SK-N-MC (cell line): ENCODE measurements around the gene ORC3.
"Not testable (repeated sequence)": the region's sequence is repeated elsewhere in the genome, so short reads cannot be mapped to it uniquely, and the experiment has no call there.

Experiments used
- DNase-seq: peaks from one replicate; pipeline ENCODE4 v3.0.0-alpha.2; 2011; ENCODE audit warnings: low read depth, low spot score
- H3K27ac ChIP-seq: fragments of 200-600 bp; sonication (generic); 2 replicates; pipeline ENCODE4 v1.5.1; 2016; ENCODE audit warnings: mixed run types
- H3K36me3 ChIP-seq: fragments of 200-600 bp; sonication (generic); 2 replicates; pipeline ENCODE4 v1.6.1; 2017; ENCODE audit warnings: antibody characterized with exemption, low read length, mixed read lengths; ENCODE audit not compliant: insufficient read depth
- H3K4me3 ChIP-seq: fragments of 200-600 bp; sonication (generic); 2 replicates; pipeline ENCODE4 v1.5.1; 2016
- H3K9ac ChIP-seq: fragments of 200-600 bp; sonication (generic); 2 replicates; pipeline ENCODE4 v1.8.0; 2017; ENCODE audit warnings: mixed run types, mixed read lengths; ENCODE audit not compliant: insufficient read length
- H3K9me3 ChIP-seq: fragments of 200-600 bp; sonication (generic); 2 replicates; pipeline ENCODE4 v1.6.1; 2017; ENCODE audit warnings: low read depth, mild to moderate bottlenecking, antibody characterized with exemption, low read length, moderate library complexity, mixed read lengths
- EZH2 ChIP-seq: fragments of 200-600 bp; sonication (generic); IDR thresholded peaks from one replicate; pipeline ENCODE4 v1.6.1; 2017; ENCODE audit warnings: antibody characterized with exemption
- FOXP2 ChIP-seq: optimal IDR thresholded peaks from 2 replicates; pipeline ENCODE3; 2011; ENCODE audit warnings: mild to moderate bottlenecking, moderate library complexity; ENCODE audit not compliant: insufficient read depth; ENCODE audit errors: extremely low read length, control extremely low read depth
- POLR2AphosphoS5 ChIP-seq: IDR thresholded peaks from 2 replicates; pipeline ENCODE4 v1.6.1; 2012; ENCODE audit warnings: mild to moderate bottlenecking, low read depth, low read length, borderline replicate concordance

Gene ORC3

DNA sequence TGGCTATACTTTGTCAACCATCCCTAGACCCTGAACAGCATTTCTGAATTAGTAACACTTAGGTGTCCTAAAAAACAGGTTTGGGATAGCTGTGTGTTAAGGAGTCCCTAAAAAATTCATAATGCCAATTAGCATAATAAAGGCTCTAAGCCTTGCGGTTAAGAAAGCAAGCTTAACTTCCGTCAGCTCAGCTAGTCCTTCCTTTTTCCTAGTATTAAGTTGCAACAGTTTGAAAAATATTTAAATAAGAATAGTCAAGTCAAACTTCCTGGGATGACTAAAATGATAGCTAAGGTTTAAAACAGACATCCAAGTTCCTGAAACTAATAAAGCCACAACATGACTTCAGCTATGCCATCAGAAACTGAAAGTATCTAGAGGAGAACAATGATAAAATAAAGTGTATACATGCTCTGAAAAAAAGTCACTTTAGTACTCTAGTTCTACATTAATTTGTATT lies 108.6 kb downstream of the ORC3 start:
- no peak for TF ChIP-seq FOXP2
- TF ChIP-seq EZH2 = no peak
- TF ChIP-seq POLR2AphosphoS5 = no peak; the same call in 1 of the 2 replicates
- peak overlapping the region; percentile 81 for H3K27ac ChIP-seq
- peak overlapping the region; percentile 89 for H3K9ac ChIP-seq
- peaks cover 3% of the 10 kb centered on the region; the same call in 1 of the 2 replicates for H3K36me3 ChIP-seq
- H3K9me3 ChIP-seq = no peaks in the 10 kb centered on the region
- peak overlapping the region; percentile 84 for H3K4me3 ChIP-seq
- peak; percentile 85 for DNase-seq

DNA sequence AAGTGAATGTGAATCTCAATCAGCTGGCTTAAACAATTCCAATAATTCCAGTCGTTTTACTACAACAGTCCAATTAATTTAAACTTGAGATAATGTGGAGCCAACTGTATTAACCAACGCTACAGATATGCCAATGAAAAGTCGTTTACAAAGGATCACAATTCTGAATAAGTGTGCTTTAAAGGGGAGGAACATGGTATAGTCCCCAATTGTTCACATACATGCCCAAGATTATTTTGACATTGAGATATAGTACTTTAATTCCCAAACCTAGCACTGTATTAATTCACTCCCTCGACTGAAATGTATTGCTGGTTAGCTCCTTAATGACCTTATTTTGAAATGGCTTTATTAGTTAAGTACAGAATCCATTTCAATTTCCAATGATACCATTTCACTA lies 109.6 kb downstream of the ORC3 start:
- Histone ChIP-seq H3K4me3 (peak overlapping the region; percentile 84), H3K9me3 (no peaks in the 10 kb centered on the region), H3K27ac (peak overlapping the region; percentile 81; the same call in 1 of the 2 replicates), H3K9ac (peak overlapping the region; percentile 89), H3K36me3 (peaks cover 3% of the 10 kb centered on the region; the same call in 1 of the 2 replicates)
- no peak for TF ChIP-seq EZH2
- no peak for TF ChIP-seq FOXP2
- no peak for TF ChIP-seq POLR2AphosphoS5
- no peak for DNase-seq

DNA sequence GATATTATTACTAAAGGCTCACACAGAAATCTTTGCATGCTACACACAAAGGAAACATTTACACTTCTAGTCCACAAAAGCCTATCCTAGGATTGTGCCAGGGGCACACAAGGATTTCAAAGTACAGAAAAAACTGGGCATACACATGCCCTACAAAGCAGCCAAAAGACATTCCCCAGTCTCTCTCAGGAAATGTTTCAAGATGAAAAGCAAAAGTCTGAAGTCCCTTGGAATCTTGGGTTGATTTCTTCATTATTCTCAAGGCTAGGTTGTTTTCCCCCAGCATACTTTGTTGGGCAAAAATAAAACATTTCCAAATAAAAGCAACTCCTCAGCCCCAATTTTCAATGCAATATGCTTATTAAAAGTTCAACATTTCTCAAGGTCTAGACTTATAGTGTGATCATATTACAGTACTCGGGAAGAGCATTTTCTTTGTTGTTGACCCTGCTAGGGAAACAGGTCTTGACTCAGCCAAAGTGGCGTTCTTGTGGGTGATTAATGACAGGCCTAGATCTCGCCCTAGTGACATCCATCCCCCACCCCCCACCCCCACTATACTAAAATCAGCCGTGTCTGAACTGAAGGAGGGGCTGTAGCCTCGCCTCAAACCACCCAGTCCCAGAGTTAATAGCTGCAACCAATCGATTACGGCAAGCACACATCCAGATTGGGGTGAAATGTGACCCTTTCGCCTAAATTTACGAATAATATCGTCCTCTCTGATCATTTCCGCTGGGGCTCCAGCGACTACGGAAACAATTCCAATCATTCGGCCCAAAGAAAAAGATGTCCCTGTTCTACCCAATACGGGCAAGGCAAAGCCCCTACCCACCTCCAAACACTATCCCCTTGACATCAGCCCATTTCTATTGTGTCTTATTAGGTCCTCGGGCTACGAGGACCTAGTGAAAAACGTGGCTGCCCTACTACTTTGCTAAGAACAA lies 110.7 kb downstream of the ORC3 start:
- no peak for DNase-seq
- H3K27ac ChIP-seq = peak overlapping the region; percentile 76

DNA sequence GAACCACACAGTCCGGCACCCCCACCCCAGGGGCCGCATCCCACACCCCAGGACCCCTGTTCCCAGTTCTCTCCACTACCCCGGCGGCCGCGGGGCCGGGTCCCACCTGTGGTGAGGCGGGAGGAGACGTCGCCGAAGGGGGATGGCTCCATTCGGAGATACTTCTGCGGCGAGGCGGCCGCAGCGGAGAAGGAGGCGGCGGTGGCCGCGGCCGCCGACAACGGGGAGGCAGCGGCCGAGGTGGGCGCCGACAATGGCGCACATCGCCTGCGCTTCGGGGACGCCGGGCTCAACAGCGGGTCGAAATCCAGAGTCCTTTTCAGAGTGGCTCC lies 111.4 kb downstream of the ORC3 start:
- no peak for DNase-seq
- peak overlapping the region; percentile 76 for H3K27ac ChIP-seq
- H3K9ac ChIP-seq = peak overlapping the region; percentile 89
- no peaks in the 10 kb centered on the region for H3K9me3 ChIP-seq
- H3K4me3 ChIP-seq = peak overlapping the region; percentile 84
- H3K36me3 ChIP-seq = peaks cover 3% of the 10 kb centered on the region; the same call in 1 of the 2 replicates
- no peak for TF ChIP-seq EZH2
- TF ChIP-seq POLR2AphosphoS5 = no peak
- no peak for TF ChIP-seq FOXP2

More for the DNA sequence above, 110.7 kb downstream of the ORC3 start:
- Histone ChIP-seq H3K9ac (peak overlapping the region; percentile 89), H3K9me3 (no peaks in the 10 kb centered on the region), H3K4me3 (peak overlapping the region; percentile 84), H3K36me3 (peaks cover 3% of the 10 kb centered on the region; the same call in 1 of the 2 replicates)
- TF ChIP-seq POLR2AphosphoS5 (peak; percentile 25; the same call in 1 of the 2 replicates), FOXP2 (no peak)

DNA sequence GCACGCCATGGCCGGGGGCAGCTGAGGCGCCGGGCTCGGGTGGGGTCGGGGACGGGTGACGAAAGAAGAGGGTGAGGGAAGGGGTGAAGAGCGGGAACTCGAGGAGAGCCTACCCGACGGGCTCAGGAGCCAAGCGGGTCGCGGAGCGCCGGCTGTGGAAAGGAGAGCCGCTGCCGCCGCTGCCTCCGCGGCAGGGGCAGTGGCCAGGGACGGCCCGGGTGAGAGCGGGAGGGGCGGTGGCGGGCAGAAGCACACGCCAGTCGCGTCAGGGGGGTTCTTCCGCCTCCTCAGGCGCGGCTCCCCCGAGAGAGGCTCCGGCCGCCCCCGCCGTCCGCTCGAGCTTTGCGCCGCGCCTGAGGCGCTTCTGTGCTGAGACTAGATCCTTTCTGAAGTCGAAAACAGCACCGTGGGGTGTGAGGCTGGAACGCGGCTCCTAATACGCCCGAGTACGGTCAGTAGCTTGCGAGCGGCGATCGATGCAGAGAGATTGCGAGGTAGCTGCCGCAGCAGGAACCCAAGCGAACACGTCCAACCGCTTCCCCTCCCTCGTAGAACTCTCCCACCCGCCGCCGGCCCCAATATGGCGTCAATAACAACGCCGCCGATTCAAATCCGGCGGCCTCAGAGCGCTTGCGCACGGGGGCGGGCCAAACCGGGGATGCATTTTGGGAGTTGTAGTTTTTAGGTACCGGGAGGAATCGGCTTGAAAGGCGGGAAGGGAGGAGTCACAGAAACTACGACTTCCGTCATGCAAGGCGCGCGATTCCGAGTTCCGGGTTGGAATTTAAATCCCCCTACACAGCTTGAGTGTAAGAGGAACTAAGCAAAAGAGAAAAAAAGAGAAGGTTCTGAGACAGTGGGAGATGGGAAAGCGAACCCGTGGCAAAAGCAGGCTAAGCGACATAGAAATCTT lies 112.0 kb downstream of the ORC3 start, which contains the start of gene AKIRIN2:
Gene AKIRIN2, minus strand, starts transcription at position 558 of the 913 bp plus-strand sequence. Its CDS starts 549 bp downstream, at position 9.
- Histone ChIP-seq H3K36me3 (peaks cover 3% of the 10 kb centered on the region; the same call in 1 of the 2 replicates), H3K27ac (peak within 1 kb of the TSS; percentile 95), H3K9me3 (no peaks in the 10 kb centered on the region), H3K9ac (peak within 1 kb of the TSS; percentile 89), H3K4me3 (peak within 1 kb of the TSS; percentile 84)
- TF ChIP-seq FOXP2 = no peak
- TF ChIP-seq POLR2AphosphoS5 = peak; percentile 97
- peak; percentile 98 for DNase-seq

DNA sequence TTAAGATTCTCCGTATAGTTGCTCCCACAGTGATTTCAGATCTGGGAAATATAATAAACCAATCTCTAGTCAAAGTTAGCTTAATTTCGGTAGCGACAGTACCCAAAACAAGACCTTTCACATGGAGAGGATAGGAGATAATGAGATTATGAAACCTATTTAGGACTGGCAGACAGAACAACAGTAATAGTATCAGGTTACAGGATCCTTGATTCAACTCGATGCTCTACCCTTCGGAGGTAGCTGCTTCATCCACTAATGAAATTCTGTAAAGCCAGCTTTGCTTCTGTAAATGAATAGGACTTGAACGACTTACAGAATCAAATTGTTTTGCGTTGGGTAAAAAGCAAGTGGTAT lies 112.6 kb downstream of the ORC3 start:
- H3K9ac ChIP-seq = peak overlapping the region; percentile 85
- no peak for TF ChIP-seq POLR2AphosphoS5
- TF ChIP-seq EZH2 = no peak
- TF ChIP-seq FOXP2 = no peak
- H3K9me3 ChIP-seq = no peaks in the 10 kb centered on the region
- DNase-seq = no peak
- H3K36me3 ChIP-seq = peaks cover 3% of the 10 kb centered on the region; the same call in 1 of the 2 replicates
- peak overlapping the region; percentile 95 for H3K27ac ChIP-seq
- peak overlapping the region; percentile 84 for H3K4me3 ChIP-seq

DNA sequence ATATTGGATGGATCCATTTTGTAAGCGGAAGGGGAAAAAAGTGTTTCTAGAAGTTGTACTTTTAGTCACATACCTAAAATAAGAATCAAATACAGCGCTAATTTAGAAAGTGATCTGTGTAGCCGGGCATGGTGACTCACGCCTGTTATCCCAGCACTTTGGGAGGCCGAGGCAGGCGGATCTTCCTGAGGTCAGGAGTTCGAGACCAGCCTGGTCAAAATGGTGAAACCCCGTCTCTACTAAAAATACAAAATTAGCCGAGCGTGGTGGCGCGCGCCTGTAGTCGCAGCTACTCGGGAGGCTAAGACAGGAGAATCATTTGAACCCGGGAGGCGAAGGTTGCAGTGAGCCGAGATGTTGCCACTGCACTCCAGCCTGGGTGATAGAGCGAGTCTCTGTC lies 113.1 kb downstream of the ORC3 start:
- peak overlapping the region; percentile 95 for H3K27ac ChIP-seq
- DNase-seq, H3K9me3 ChIP-seq, H3K36me3 ChIP-seq: not testable (repeated sequence)
- peak overlapping the region; percentile 84 for H3K4me3 ChIP-seq
- peak overlapping the region; percentile 85 for H3K9ac ChIP-seq

DNA sequence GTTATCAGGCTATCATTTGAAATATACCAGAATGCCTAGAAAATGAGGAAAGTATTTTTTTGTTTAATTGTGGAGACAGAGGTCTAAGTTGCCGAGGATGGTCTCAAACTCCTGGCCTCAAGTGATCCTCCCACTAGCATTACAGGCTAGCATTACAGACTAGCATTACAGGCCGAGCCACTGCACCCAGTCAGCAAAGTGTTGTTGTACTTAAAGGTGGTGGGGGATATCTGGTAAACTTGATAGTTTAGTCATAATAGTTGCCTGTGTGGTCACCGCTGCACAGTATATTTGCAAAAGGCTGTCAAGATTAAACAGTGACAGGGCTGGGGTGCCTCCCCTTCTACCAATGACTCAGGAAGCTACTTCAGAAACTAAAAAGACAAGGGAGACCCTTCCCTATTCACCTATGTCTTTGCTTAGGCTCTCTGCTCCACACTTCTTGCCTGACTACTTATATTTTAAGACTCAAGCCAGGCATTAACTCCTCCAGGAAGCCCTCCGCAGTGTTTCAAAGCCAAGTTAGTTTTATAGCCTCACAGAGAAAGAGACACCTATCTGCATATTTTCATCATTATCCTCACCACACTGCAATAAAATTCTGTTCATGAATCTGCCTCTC lies 115.2 kb downstream of the ORC3 start:
- TF ChIP-seq POLR2AphosphoS5 (no peak), EZH2 (no peak)
- no peak for DNase-seq
- H3K9ac ChIP-seq = no peak overlapping the region

More for the DNA sequence above, 115.2 kb downstream of the ORC3 start:
- Histone ChIP-seq H3K27ac (no peak overlapping the region; the same call in 1 of the 2 replicates), H3K4me3 (no peak overlapping the region), H3K36me3 (no peaks in the 10 kb centered on the region), H3K9me3 (no peaks in the 10 kb centered on the region)
